HCT116 (cell line): Measurements from ENCODE around the gene PRKN. TPM values are rescaled to one million over a fixed set of nuclear protein-coding genes. Genes with fewer than 3 reads are reported as not detected.

Experiments used
- ATAC-seq: fragments of 200-7000 bp; cut with Tn5 transposase; 2 replicates; pipeline ENCODE4 v1.9.1; 2020; ENCODE audit warnings: mild to moderate bottlenecking, moderate library complexity
- BruUV-seq: library from RNA; stranded (reverse); fragments of 400-500 nt; replicated peaks from 2 replicates; lab custom pipeline; 2021; lab: Mats Ljungman, UMichigan
- CTCF ChIA-PET: fragments of 300-600 bp; sonication (Branson Sonifier 250); formaldehyde crosslinking; loops from one replicate; lab custom pipeline; 2021; ENCODE audit warnings: antibody characterized with exemption; lab: Charles Lee
- POLR2A ChIA-PET: fragments of 300-600, 350-600 bp; sonication (Branson Sonifier 250); formaldehyde crosslinking; loops from one replicate; lab custom pipeline; 2021; ENCODE audit warnings: antibody characterized with exemption; lab: Charles Lee
- RAD21 ChIA-PET, 2 experiments: fragments of 300-600 bp; sonication (Branson Sonifier 250); formaldehyde crosslinking; loops; one replicate each; lab custom pipeline; 2023; ENCODE audit warnings: low total read pairs in 2 of 2; ENCODE audit not compliant: uncharacterized antibody in 2 of 2, unreplicated experiment in 2 of 2, low non-redundant PET in 1 of 2; lab: Charles Lee
- DNase-seq: peaks from one replicate; pipeline ENCODE4 v3.0.0-alpha.2; 2010; ENCODE audit warnings: low read depth, low spot score
- H2AFZ ChIP-seq: fragments of 200-600 bp; shearing (Covaris generic), sonication (generic); 2 replicates; pipeline ENCODE4 v1.6.1; 2017; ENCODE audit warnings: low read depth, mixed run types, mixed read lengths, antibody characterized with exemption, low read length; ENCODE audit not compliant: poor library complexity, severe bottlenecking
- H3K27ac ChIP-seq: 2 replicates; pipeline ENCODE4 v1.5.1; 2012; ENCODE audit warnings: low read depth, low read length
- H3K27me3 ChIP-seq: fragments of 200-600 bp; sonication (generic); 2 replicates; pipeline ENCODE4 v1.6.1; 2016; ENCODE audit warnings: mixed run types, low read length, mixed read lengths; ENCODE audit not compliant: insufficient read depth
- H3K36me3 ChIP-seq, 2 experiments: fragments of 200-500 bp in 1 of 2; fragments of 200-600 bp in 1 of 2; sonication (Bioruptor generic) in 1 of 2; sonication (generic) in 1 of 2; 2 replicates each; pipeline versions ENCODE4 v1.5.1 to v1.6.1; 2014 to 2016; ENCODE audit warnings: low read length in 2 of 2, inconsistent platforms in 1 of 2, mixed read lengths in 1 of 2, mixed run types in 1 of 2; ENCODE audit not compliant: insufficient read depth in 2 of 2, control insufficient read depth in 1 of 2
- H3K4me1 ChIP-seq, 2 experiments: fragments of 200-600 bp in 1 of 2; sonication (generic) in 1 of 2; 2 replicates each; pipeline versions ENCODE4 v1.5.1 to v1.6.1; 2012 to 2017; ENCODE audit warnings: low read length in 2 of 2, inconsistent platforms in 1 of 2, mild to moderate bottlenecking in 1 of 2, mixed read lengths in 1 of 2, mixed run types in 1 of 2, moderate library complexity in 1 of 2; ENCODE audit not compliant: insufficient read depth in 2 of 2, control insufficient read depth in 1 of 2
- H3K4me2 ChIP-seq: fragments of 200-600 bp; sonication (generic); 2 replicates; pipeline ENCODE4 v1.6.1; 2017; ENCODE audit warnings: mixed run types, low read length, mixed read lengths
- H3K4me3 ChIP-seq, 2 experiments: fragments of 200-600 bp in 1 of 2; sonication (generic) in 1 of 2; replicated peaks in 1 of 2; 2 replicates each; pipeline ENCODE4 v1.5.1; 2011 to 2016; ENCODE audit warnings: low read length in 2 of 2, control low read depth in 1 of 2, low read depth in 1 of 2, mild to moderate bottlenecking in 1 of 2, mixed read lengths in 1 of 2, mixed run types in 1 of 2
- H3K79me2 ChIP-seq: fragments of 200-600 bp; sonication (generic); 2 replicates; pipeline ENCODE4 v1.6.1; 2017; ENCODE audit warnings: mild to moderate bottlenecking, mixed run types, low read length, moderate library complexity, mixed read lengths; ENCODE audit not compliant: insufficient read depth
- H3K9ac ChIP-seq: fragments of 200-600 bp; sonication (generic); 2 replicates; pipeline ENCODE4 v1.6.1; 2016; ENCODE audit warnings: low read length, mixed read lengths
- H3K9me2 ChIP-seq: fragments of 200-600 bp; sonication (generic), shearing (Covaris generic); 2 replicates; pipeline ENCODE4 v1.6.1; 2017; ENCODE audit warnings: mixed run types, mild to moderate bottlenecking, moderate library complexity; ENCODE audit not compliant: insufficient read depth
- H3K9me3 ChIP-seq, 2 experiments: fragments of 200-500 bp in 1 of 2; fragments of 200-600 bp in 1 of 2; sonication (Bioruptor generic) in 1 of 2; sonication (generic) in 1 of 2; 2 replicates each; pipeline ENCODE4 v1.6.1; 2014 to 2017; ENCODE audit warnings: low read length in 2 of 2, mixed read lengths in 2 of 2, inconsistent platforms in 1 of 2, low read depth in 1 of 2, mild to moderate bottlenecking in 1 of 2, mixed run types in 1 of 2, moderate library complexity in 1 of 2; ENCODE audit not compliant: control insufficient read depth in 1 of 2, insufficient read depth in 1 of 2
- H4K20me1 ChIP-seq: fragments of 200-600 bp; sonication (generic), shearing (Covaris generic); 2 replicates; pipeline ENCODE4 v1.6.1; 2017; ENCODE audit warnings: mixed run types, mild to moderate bottlenecking, moderate library complexity; ENCODE audit not compliant: insufficient read depth
- ATF3 ChIP-seq: IDR thresholded peaks from 2 replicates; pipeline ENCODE4 v1.6.1; 2012
- CBX3 ChIP-seq: IDR thresholded peaks from 2 replicates; pipeline ENCODE4 v1.6.1; 2012; ENCODE audit warnings: low read depth
- ELF1 ChIP-seq: IDR thresholded peaks from 2 replicates; pipeline ENCODE4 v1.6.1; 2012; ENCODE audit warnings: low read depth, borderline replicate concordance
- EZH2phosphoT487 ChIP-seq: fragments of 200-600 bp; IDR thresholded peaks from 2 replicates; pipeline ENCODE4 v1.6.1; 2018; ENCODE audit warnings: antibody characterized with exemption, borderline replicate concordance
- FOSL1 ChIP-seq: IDR thresholded peaks from 2 replicates; pipeline ENCODE4 v1.6.1; 2012; ENCODE audit warnings: low read depth
- POLR2A ChIP-seq: IDR thresholded peaks from 2 replicates; pipeline ENCODE4 v1.7.0; 2011; ENCODE audit warnings: borderline replicate concordance; ENCODE audit not compliant: insufficient read depth, insufficient read length; ENCODE audit errors: extremely low read depth
- RAD21 ChIP-seq: IDR thresholded peaks from 2 replicates; pipeline ENCODE4 v1.6.1; 2012; ENCODE audit warnings: low read depth, mild to moderate bottlenecking
- REST ChIP-seq: IDR thresholded peaks from 2 replicates; pipeline ENCODE4 v1.6.1; 2012; ENCODE audit warnings: low read depth
- SIN3A ChIP-seq: IDR thresholded peaks from 2 replicates; pipeline ENCODE4 v1.6.1; 2012; ENCODE audit warnings: low read depth
- SP1 ChIP-seq: IDR thresholded peaks from 2 replicates; pipeline ENCODE4 v1.6.1; 2012; ENCODE audit warnings: low read depth
- SRF ChIP-seq: IDR thresholded peaks from 2 replicates; pipeline ENCODE4 v1.6.1; 2012; ENCODE audit warnings: low read depth
- YY1 ChIP-seq: IDR thresholded peaks from 2 replicates; pipeline ENCODE4 v1.6.1; 2011; ENCODE audit warnings: low read length, low read depth, moderate library complexity, mild to moderate bottlenecking; ENCODE audit not compliant: insufficient replicate concordance; ENCODE audit errors: extremely low read depth
- ZBTB33 ChIP-seq: IDR thresholded peaks from 2 replicates; pipeline ENCODE4 v1.6.1; 2011; ENCODE audit warnings: mild to moderate bottlenecking, low read length, moderate library complexity; ENCODE audit not compliant: insufficient replicate concordance; ENCODE audit errors: extremely low read depth
- intact Hi-C: fragments of 100-400 bp; cut with micrococcal nuclease; formaldehyde crosslinking; loops from 2 replicates; pipeline ENCODE4 v1.10.0; 2022
- total RNA-seq: library from RNA; stranded (reverse); gene quantifications from one replicate; pipeline ENCODE4 v1.2.1, GENCODE V29; 2021; ENCODE audit not compliant: unreplicated experiment

The PRKN gene
- total RNA-seq, 1 experiment from 2014 or later: 2.6 TPM

GRCh38 chr6:161711515-161711914 is 1016.1 kb downstream of the PRKN start:
- CTCF ChIA-PET: no interaction called here
- H4K20me1 ChIP-seq: no peaks in the 10 kb centered on the region; the same call in 1 of the 2 replicates
- TF ChIP-seq SRF (no peak), FOSL1 (no peak), RAD21 (no peak), EZH2phosphoT487 (no peak), YY1 (no peak), CBX3 (no peak), ELF1 (no peak), SIN3A (no peak), ATF3 (no peak), POLR2A (no peak), SP1 (no peak), REST (no peak), ZBTB33 (no peak)
- H3K4me3 ChIP-seq: no peak overlapping the region
- H3K27me3 ChIP-seq: no peaks in the 10 kb centered on the region; the same call in 1 of the 2 replicates
- H3K9me2 ChIP-seq: no peaks in the 10 kb centered on the region; the same call in 1 of the 2 replicates
- intact Hi-C loops: no loop called here
- POLR2A ChIA-PET: no interaction called here
- ATAC-seq (no peak), DNase-seq (no peak)
- H3K27ac ChIP-seq: no peak overlapping the region
- no peaks in the 10 kb centered on the region for H3K9me3 ChIP-seq
- H3K36me3 ChIP-seq: no peaks in the 10 kb centered on the region
- H3K9ac ChIP-seq: no peak overlapping the region
- H3K4me2 ChIP-seq: no peak overlapping the region
- no TSS peak for BruUV-seq
- H2AFZ ChIP-seq: no peak overlapping the region
- H3K4me1 ChIP-seq: no peaks in the 10 kb centered on the region
- H3K79me2 ChIP-seq: no peaks in the 10 kb centered on the region
- RAD21 ChIA-PET: no interaction called here
